ENCODE data around the gene SELENOK. TPM values are rescaled to one million over a fixed set of nuclear protein-coding genes. Genes with fewer than 3 reads are reported as not detected.

SELENOK gene
- total and polyA plus RNA-seq, 12 donors = 90.9 to 243 (median 103) TPM

DNA sequence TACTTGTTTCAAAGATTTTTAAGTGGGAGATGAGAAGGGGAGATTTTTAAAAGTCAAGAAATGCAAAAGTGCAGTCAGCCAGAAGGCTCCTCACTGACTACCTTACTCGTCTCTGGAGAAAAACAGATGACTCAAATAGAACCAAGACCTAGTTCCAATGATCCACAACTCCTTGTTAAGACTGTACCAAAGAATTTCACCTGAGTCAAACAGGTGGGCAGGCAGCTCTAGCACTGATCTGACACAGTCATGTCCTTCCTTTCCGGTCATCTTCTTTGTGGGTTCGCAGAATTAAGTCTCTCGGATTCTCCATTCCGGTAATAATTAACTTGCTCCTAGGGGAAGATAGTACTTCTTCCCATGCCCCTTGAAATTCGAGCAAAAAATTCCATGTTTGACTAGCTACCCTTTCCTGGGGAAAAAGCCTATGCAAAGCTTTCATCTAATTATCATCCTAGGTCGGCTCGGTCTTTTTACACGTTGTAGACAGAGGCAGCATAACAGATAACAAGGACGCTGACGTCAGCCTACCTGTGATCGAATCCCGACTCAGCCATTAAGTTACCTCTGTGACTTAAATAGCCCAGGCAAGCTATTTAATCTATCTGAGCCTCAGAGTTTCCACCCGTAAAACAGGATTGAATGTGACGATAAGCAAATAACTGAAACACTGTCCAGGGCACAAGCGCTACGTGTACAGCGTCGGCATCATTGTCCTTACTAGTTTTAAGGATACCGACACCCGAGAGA lies 758 bp downstream of the SELENOK start:
- 5% methylated on average over 21 of the region's 21 CpGs for WGBS, 2 donors
- Histone ChIP-seq H3K27me3 (peaks cover 0 to 22% (median 0%) of the 10 kb centered on the region in 7 donors), H3K9me3 (no peaks in the 10 kb centered on the region), H3K36me3 (peaks cover 0 to 27% (median 11%) of the 10 kb centered on the region in 9 donors), H3K4me1 (peaks cover 0 to 40% (median 33%) of the 10 kb centered on the region in 9 donors), H3K4me3 (peak overlapping the region; percentile 76 to 97 (median 82)), H3K27ac (peak overlapping the region; percentile 49 to 97 (median 92))
- TF ChIP-seq, protein P1, sequence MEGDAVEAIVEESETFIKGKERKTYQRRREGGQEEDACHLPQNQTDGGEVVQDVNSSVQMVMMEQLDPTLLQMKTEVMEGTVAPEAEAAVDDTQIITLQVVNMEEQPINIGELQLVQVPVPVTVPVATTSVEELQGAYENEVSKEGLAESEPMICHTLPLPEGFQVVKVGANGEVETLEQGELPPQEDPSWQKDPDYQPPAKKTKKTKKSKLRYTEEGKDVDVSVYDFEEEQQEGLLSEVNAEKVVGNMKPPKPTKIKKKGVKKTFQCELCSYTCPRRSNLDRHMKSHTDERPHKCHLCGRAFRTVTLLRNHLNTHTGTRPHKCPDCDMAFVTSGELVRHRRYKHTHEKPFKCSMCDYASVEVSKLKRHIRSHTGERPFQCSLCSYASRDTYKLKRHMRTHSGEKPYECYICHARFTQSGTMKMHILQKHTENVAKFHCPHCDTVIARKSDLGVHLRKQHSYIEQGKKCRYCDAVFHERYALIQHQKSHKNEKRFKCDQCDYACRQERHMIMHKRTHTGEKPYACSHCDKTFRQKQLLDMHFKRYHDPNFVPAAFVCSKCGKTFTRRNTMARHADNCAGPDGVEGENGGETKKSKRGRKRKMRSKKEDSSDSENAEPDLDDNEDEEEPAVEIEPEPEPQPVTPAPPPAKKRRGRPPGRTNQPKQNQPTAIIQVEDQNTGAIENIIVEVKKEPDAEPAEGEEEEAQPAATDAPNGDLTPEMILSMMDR (IDR thresholded peaks at IDR 0.05) = no peak
- intact Hi-C loops (cut with DNase I) = loop anchor here in 2 of 10 donors (5.0 to 10.0 kb wide), 2 partner anchors 544 to 596 kb away; partner anchors contain the start of gene DCP1A (in 1 of the 2)
- ATAC-seq = peak in 3 of 8 donors; percentile 6 to 23 (median 8)
- no peak for DNase-seq

DNA sequence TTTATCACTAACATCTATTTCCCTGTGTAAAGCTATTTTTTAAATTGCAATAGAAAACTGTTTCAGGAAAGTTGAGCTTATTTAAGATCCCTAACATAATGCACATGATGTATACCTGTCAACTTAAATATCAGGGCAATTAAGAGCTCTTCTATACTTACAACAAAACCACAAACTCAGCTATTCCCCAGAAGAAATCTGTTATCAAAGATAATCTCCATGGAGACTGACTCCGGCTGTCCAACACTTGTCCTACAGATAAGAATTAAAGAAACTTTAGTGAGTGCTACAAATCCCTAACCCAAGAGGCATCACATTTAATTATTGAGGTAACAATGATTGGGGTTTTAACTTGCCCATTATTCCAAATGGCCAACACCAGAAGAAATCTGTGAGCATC lies 3.4 kb downstream of the SELENOK start:
- H3K4me1 ChIP-seq = peaks cover 0 to 40% (median 33%) of the 10 kb centered on the region in 9 donors
- intact Hi-C loops (cut with DNase I) = no loop called here
- ATAC-seq (no peak), DNase-seq (no peak)
- TF ChIP-seq, protein P1 (IDR thresholded peaks at IDR 0.05) = no peak
- no peak overlapping the region for H3K4me3 ChIP-seq
- WGBS, 2 donors = 47 to 59% methylated on average over 1 of the region's 1 CpG
- peaks cover 0 to 53% (median 28%) of the 10 kb centered on the region in 9 donors for H3K36me3 ChIP-seq
- no peak overlapping the region for H3K27ac ChIP-seq
- H3K9me3 ChIP-seq = no peaks in the 10 kb centered on the region
- H3K27me3 ChIP-seq = no peaks in the 10 kb centered on the region

DNA sequence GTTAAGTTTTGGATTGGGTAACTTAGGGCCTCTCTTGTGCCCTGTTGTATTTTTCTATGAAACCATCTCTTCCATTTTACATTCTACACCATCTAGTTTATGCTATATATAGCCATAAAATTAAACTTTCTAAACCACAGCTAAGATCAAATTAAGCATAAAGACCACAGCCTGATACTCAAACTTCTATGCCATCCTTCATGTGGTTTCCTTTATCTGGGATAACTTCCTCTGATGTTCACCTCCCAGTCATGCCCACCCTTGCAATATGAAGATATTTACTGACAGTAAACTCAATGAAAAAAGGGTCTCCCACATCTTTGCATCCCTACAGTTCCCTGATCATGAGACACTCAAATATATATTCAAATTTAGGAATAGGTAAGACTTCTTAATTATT lies 4.2 kb downstream of the SELENOK start:
- peaks cover 0 to 38% (median 32%) of the 10 kb centered on the region in 9 donors for H3K4me1 ChIP-seq
- intact Hi-C loops (cut with DNase I) = no loop called here
- no peak for ATAC-seq

DNA sequence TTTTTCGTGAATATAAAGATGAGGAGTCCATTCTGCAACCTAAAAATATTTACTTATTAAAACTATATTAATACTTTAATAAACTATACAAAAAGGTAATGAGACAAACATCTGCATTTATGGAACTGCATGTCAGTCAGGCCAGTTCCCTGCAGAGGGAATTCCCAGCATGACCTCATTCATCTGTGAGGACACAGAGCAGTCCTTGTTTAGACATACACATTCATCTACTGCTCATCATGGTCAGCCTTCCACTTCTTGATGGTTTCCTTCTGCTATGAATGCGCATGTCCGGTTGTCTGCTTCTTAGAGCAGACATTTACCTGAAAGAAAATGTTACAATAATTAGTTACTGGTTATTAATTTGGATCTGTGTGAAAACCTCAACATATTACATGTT lies 6.4 kb downstream of the SELENOK start:
- ATAC-seq (no peak), DNase-seq (no peak)
- Histone ChIP-seq H3K27ac (no peak overlapping the region), H3K4me1 (peaks cover 0 to 40% (median 34%) of the 10 kb centered on the region in 9 donors), H3K4me3 (no peak overlapping the region), H3K36me3 (peaks cover 0 to 53% (median 28%) of the 10 kb centered on the region in 9 donors), H3K27me3 (no peaks in the 10 kb centered on the region), H3K9me3 (no peaks in the 10 kb centered on the region)
- TF ChIP-seq, protein P1 (IDR thresholded peaks at IDR 0.05) = no peak
- intact Hi-C loops (cut with DNase I) = no loop called here
- 87 to 90% methylated on average over 3 of the region's 3 CpGs for WGBS, 2 donors

More for the DNA sequence above, 4.2 kb downstream of the SELENOK start:
- peaks cover 0 to 53% (median 28%) of the 10 kb centered on the region in 9 donors for H3K36me3 ChIP-seq
- H3K27me3 ChIP-seq = no peaks in the 10 kb centered on the region
- H3K4me3 ChIP-seq = no peak overlapping the region
- H3K27ac ChIP-seq = no peak overlapping the region
- TF ChIP-seq, protein P1 (IDR thresholded peaks at IDR 0.05) = no peak
- no peaks in the 10 kb centered on the region for H3K9me3 ChIP-seq
- DNase-seq = no peak

Measured in heart right ventricle (tissue), 16 donors.